ENCODE measurements around the gene TMEM245.

TMEM245 gene

DNA sequence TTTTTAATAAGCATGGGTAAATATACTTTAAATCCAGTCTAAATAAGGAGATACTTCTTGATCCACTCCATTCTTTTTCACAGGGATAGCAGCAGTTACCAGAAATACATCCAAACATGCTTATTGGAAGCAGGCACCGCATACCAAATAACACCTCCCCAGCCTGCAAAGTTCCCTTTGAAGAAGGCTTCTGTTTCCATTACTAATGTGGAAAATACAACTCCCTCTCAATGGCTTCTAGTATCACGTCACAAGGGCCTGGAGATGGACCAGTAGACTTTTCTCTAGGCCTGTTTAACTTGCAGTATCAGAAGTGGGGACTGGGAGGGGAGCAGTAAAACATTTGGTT is 20.8 kb downstream of the TMEM245 start:
- Histone ChIP-seq H3K4me3 (ENCODE audit: low read depth in 1 of 2, low read length in 1 of 2) (no peak overlapping the region), H3K9me3 (no peaks in the 10 kb centered on the region), H3K27me3 (no peaks in the 10 kb centered on the region), H3K27ac (no peak overlapping the region), H3K36me3 (peaks cover 4% of the 10 kb centered on the region), H3K4me1 (ENCODE audit: control insufficient read depth in 1 of 2, insufficient read depth in 1 of 2, low read depth in 1 of 2, low read length in 1 of 2) (no peaks in the 10 kb centered on the region)
- TF ChIP-seq, protein P1, sequence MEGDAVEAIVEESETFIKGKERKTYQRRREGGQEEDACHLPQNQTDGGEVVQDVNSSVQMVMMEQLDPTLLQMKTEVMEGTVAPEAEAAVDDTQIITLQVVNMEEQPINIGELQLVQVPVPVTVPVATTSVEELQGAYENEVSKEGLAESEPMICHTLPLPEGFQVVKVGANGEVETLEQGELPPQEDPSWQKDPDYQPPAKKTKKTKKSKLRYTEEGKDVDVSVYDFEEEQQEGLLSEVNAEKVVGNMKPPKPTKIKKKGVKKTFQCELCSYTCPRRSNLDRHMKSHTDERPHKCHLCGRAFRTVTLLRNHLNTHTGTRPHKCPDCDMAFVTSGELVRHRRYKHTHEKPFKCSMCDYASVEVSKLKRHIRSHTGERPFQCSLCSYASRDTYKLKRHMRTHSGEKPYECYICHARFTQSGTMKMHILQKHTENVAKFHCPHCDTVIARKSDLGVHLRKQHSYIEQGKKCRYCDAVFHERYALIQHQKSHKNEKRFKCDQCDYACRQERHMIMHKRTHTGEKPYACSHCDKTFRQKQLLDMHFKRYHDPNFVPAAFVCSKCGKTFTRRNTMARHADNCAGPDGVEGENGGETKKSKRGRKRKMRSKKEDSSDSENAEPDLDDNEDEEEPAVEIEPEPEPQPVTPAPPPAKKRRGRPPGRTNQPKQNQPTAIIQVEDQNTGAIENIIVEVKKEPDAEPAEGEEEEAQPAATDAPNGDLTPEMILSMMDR (IDR thresholded peaks at IDR 0.05), result no peak

DNA sequence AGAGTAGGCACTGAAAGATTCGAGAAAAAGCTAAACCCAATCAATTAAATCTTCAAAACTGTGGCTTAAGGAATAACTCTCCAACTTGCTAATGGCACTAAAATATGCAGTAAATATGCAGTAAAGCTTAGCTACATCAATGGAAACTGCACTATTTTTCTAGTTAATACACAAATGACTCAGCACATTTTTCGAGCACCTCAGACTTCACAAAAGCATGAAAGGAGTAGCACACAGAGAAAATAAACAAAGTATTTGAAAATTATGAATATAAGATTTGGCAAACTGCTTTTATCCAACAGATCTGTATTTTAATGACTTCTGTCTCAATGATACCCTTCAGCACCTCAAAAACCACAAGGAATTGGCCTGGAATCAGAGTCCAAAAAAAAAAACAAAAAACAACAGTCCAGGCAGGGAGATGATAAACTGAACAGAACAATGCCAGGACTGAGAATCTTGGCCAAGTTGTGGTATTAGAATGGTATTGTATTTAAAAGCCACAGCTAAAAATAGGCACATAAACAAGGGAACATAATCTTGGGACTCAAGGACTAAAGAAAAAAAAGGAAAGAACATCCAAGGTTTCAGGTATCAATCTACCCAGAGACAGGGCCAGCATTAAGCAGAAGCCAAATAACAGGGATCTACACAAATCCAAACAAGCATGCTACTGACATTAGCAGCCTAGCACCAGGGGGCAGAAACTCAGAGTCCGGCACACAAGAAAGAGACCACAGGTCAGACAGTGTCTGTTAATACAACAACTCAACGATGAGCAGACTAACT is 21.4 kb downstream of the TMEM245 start:
- Histone ChIP-seq H3K36me3 (peaks cover 9% of the 10 kb centered on the region), H3K9me3 (no peaks in the 10 kb centered on the region), H3K27me3 (no peaks in the 10 kb centered on the region), H3K4me1 (ENCODE audit: control insufficient read depth in 1 of 2, insufficient read depth in 1 of 2, low read depth in 1 of 2, low read length in 1 of 2) (no peaks in the 10 kb centered on the region), H3K4me3 (ENCODE audit: low read depth in 1 of 2, low read length in 1 of 2) (no peak overlapping the region), H3K27ac (no peak overlapping the region)
- TF ChIP-seq, protein P1 (IDR thresholded peaks at IDR 0.05), result no peak

DNA sequence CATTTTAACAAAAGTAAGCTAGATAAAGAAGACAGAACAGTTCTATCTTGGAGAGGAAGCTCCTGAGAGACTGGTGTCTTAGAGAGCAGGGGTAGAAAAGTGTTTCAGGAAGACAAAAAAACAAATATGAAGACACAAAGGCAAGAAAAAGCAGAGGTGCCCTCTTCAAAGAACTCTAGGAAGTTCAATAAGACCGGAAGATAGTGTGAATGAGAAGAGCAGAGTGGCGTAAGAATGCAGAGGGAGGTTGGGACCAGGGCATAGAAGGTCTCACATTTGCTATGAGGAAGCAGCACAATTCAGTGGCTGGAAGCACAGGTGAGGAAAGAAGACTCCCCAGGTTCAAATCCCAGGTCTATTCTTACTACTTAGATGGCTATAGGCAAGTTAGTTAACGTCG is 22.6 kb downstream of the TMEM245 start:
- H3K9me3 ChIP-seq, result no peaks in the 10 kb centered on the region
- no peak overlapping the region for H3K27ac ChIP-seq
- TF ChIP-seq, protein P1 (IDR thresholded peaks at IDR 0.05), result no peak
- no peaks in the 10 kb centered on the region for H3K4me1 ChIP-seq (ENCODE audit: control insufficient read depth in 1 of 2, insufficient read depth in 1 of 2, low read depth in 1 of 2, low read length in 1 of 2)
- H3K4me3 ChIP-seq (ENCODE audit: low read depth in 1 of 2, low read length in 1 of 2), result no peak overlapping the region
- no peaks in the 10 kb centered on the region for H3K27me3 ChIP-seq
- peaks cover 12% of the 10 kb centered on the region for H3K36me3 ChIP-seq

DNA sequence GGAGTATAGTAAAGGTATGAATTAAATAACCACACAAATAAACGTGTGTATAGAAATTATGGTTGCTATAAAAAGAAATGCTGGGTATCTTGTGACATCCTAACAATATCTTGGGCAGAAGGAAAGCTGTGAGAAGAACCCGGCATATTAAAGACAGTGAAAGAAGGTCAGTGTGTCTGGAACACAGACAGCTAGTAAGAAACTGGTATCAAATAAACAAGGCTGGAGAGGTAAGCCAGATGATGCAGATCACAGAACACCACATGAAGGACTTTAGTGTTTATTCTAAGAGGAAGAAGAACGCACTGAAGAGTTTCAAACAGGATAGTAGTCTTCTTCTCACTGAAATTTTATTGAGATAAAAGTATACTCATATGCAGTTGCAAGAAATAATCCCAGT is 24.4 kb downstream of the TMEM245 start:
- H3K27ac ChIP-seq, result no peak overlapping the region
- H3K4me3 ChIP-seq (ENCODE audit: low read depth in 1 of 2, low read length in 1 of 2), result no peak overlapping the region
- TF ChIP-seq, protein P1 (IDR thresholded peaks at IDR 0.05), result no peak
- no peaks in the 10 kb centered on the region for H3K9me3 ChIP-seq
- H3K27me3 ChIP-seq, result no peaks in the 10 kb centered on the region
- no peaks in the 10 kb centered on the region for H3K4me1 ChIP-seq (ENCODE audit: control insufficient read depth in 1 of 2, insufficient read depth in 1 of 2, low read depth in 1 of 2, low read length in 1 of 2)
- H3K36me3 ChIP-seq, result peaks cover 19% of the 10 kb centered on the region

DNA sequence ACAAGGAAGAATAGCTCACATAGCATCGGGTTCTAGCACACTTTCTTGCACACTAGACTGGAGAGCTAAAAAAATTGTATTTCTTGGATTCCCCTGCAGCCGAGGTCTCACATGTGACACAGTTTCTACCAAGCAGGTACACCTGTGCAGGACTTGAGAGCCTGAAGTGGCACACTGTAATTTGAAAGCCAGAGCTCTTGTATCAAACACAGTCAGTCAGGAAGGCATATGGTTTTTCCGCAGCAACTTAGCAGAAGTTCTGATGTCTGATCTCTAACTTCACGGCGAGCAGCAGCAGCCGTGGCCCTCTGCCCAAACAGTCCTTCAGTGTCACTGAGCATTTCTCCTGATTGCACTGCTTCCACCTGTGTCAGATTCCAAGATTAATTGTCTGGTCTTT is 25.5 kb downstream of the TMEM245 start:
- no peaks in the 10 kb centered on the region for H3K27me3 ChIP-seq
- H3K4me1 ChIP-seq (ENCODE audit: control insufficient read depth in 1 of 2, insufficient read depth in 1 of 2, low read depth in 1 of 2, low read length in 1 of 2), result no peaks in the 10 kb centered on the region
- TF ChIP-seq, protein P1 (IDR thresholded peaks at IDR 0.05), result no peak
- H3K4me3 ChIP-seq (ENCODE audit: low read depth in 1 of 2, low read length in 1 of 2), result no peak overlapping the region
- H3K9me3 ChIP-seq, result no peaks in the 10 kb centered on the region
- H3K36me3 ChIP-seq, result peaks cover 27% of the 10 kb centered on the region
- H3K27ac ChIP-seq, result no peak overlapping the region
